K562 (cell line): ENCODE measurements around the gene CEP350. TPM values are rescaled to one million over a fixed set of nuclear protein-coding genes. Genes with fewer than 3 reads are reported as not detected.

Source experiments
- CBX1 ChIP-seq: sonication (generic); IDR thresholded peaks from 2 replicates; pipeline ENCODE4 v1.6.1; 2016; ENCODE audit warnings: antibody characterized with exemption, low read depth, mild to moderate bottlenecking
- DLX4 ChIP-seq: fragments of 250-450 bp; sonication (Bioruptor Pico); IDR thresholded peaks from 2 replicates; pipeline ENCODE4 v1.6.1; 2021; ENCODE audit warnings: mild to moderate bottlenecking
- ESRRA ChIP-seq: fragments of 450-650 bp; IDR thresholded peaks from 2 replicates; pipeline ENCODE4 v1.6.1; 2014; ENCODE audit warnings: low read depth, mild to moderate bottlenecking, moderate library complexity, borderline replicate concordance
- HES1 ChIP-seq: fragments of 450-650 bp; IDR thresholded peaks from 2 replicates; pipeline ENCODE4 v1.6.1; 2016; ENCODE audit warnings: low read depth, mild to moderate bottlenecking, moderate library complexity
- HNRNPLL ChIP-seq: fragments of 200-400 bp; formaldehyde crosslinking; IDR thresholded peaks from 2 replicates; pipeline ENCODE4 v1.6.1; 2017; ENCODE audit warnings: low read length, low read depth, mild to moderate bottlenecking; ENCODE audit not compliant: poor library complexity, severe bottlenecking
- IRF9 ChIP-seq: fragments of 450-650 bp; IDR thresholded peaks from 2 replicates; pipeline ENCODE4 v1.6.1; 2016; ENCODE audit warnings: missing biosample characterization, missing genetic modification characterization
- KHSRP ChIP-seq: fragments of 450-650 bp; IDR thresholded peaks from 2 replicates; pipeline ENCODE4 v1.6.1; 2017
- MAFG ChIP-seq: fragments of 450-650 bp; conservative IDR thresholded peaks from 2 replicates; pipeline ENCODE4 v1.6.1; 2016; ENCODE audit warnings: missing genetic modification characterization, missing compliant biosample characterization
- MBD2 ChIP-seq: sonication (generic); IDR thresholded peaks from 2 replicates; pipeline ENCODE4 v1.6.1; 2016; ENCODE audit warnings: low read depth, borderline replicate concordance
- MED1 ChIP-seq: sonication (generic); formaldehyde crosslinking; IDR thresholded peaks from 2 replicates; pipeline ENCODE4 v1.8.1; 2023; ENCODE audit warnings: missing genetic modification reagents, borderline replicate concordance
- NFIC ChIP-seq: fragments of 450-650 bp; IDR thresholded peaks from 2 replicates; pipeline ENCODE4 v1.6.1; 2017; ENCODE audit warnings: mild to moderate bottlenecking, inconsistent platforms
- PKNOX1 ChIP-seq: fragments of 450-650 bp; IDR thresholded peaks from 2 replicates; pipeline ENCODE4 v1.6.1; 2016
- SMAD3 ChIP-seq: fragments of 450-650 bp; formaldehyde crosslinking; conservative IDR thresholded peaks from 2 replicates; pipeline ENCODE4 v1.4.0; 2020; ENCODE audit warnings: mild to moderate bottlenecking
- SREBF1 ChIP-seq: fragments of 150-350 bp; IDR thresholded peaks from 2 replicates; pipeline ENCODE4 v1.6.1; 2014; ENCODE audit warnings: antibody characterized with exemption, low read depth, low read length, borderline replicate concordance
- TCF7L2 ChIP-seq: fragments of 150-350 bp; IDR thresholded peaks from 2 replicates; pipeline ENCODE4 v1.6.1; 2016; ENCODE audit warnings: low read depth, mild to moderate bottlenecking, low read length, moderate library complexity
- TRIM24 ChIP-seq, 2 experiments: fragments of 450-650 bp; IDR thresholded peaks; 2 replicates each; pipeline ENCODE4 v1.6.1; 2016
- ZNF134 ChIP-seq: fragments of 250-450 bp; sonication (Bioruptor Pico); conservative IDR thresholded peaks from 2 replicates; pipeline ENCODE4 v1.4.0; 2020
- ZNF146 ChIP-seq: IDR thresholded peaks from one replicate; pipeline ENCODE4 v1.6.1; 2018; ENCODE audit warnings: missing compliant biosample characterization; ENCODE audit not compliant: unreplicated experiment
- ZNF274 ChIP-seq: IDR thresholded peaks from 2 replicates; pipeline ENCODE4 v1.6.1; 2011; ENCODE audit warnings: low read depth, mild to moderate bottlenecking, low read length, moderate library complexity, borderline replicate concordance
- ZNF778 ChIP-seq: fragments of 450-650 bp; formaldehyde crosslinking; IDR thresholded peaks from 2 replicates; pipeline ENCODE4 v1.4.0; 2020; ENCODE audit warnings: mild to moderate bottlenecking, moderate library complexity
- polyA plus RNA-seq, 8 experiments: library from polyadenylated mRNA; depleted of rRNA in 4 of 8; stranded (reverse) in 5 of 8; unstranded in 3 of 8; fragments of >200 nt; fragmentation: Nextera tagmentation in 2 of 8; fragmentation: Illumina TruSeq in 1 of 8; extraction: Ambion mirVana in 2 of 8; extraction: Trizol in 1 of 8; gene quantifications; 2 replicates each; pipeline versions ENCODE4 v1.2.1 to v1.2.3, GENCODE V29; 2011 to 2014; ENCODE audit warnings: inconsistent platforms in 1 of 8, missing spikeins in 1 of 8
- total RNA-seq, 7 experiments: library from RNA; depleted of rRNA in 6 of 7; stranded (reverse); fragments of >200 nt in 6 of 7; fragmentation: Illumina TruSeq in 2 of 7; extraction: Trizol in 2 of 7; gene quantifications; 2 replicates each; pipeline versions ENCODE4 v1.2.1 to v1.2.3, GENCODE V29; 2011 to 2021; ENCODE audit warnings: low replicate concordance in 1 of 7
- TF ChIP-seq, protein P1 (sequence below): sonication (generic); formaldehyde crosslinking; IDR thresholded peaks from 2 replicates; pipeline ENCODE4 v1.8.0; 2023; ENCODE audit warnings: missing genetic modification reagents, mild to moderate bottlenecking, borderline replicate concordance

CEP350 gene
- total and polyA plus RNA-seq, 9 of the 15 experiments (the other 6 are each of a cell fraction or from before 2014, with no cell fraction given) = 8.3 to 64.3 (median 28.0) TPM

DNA sequence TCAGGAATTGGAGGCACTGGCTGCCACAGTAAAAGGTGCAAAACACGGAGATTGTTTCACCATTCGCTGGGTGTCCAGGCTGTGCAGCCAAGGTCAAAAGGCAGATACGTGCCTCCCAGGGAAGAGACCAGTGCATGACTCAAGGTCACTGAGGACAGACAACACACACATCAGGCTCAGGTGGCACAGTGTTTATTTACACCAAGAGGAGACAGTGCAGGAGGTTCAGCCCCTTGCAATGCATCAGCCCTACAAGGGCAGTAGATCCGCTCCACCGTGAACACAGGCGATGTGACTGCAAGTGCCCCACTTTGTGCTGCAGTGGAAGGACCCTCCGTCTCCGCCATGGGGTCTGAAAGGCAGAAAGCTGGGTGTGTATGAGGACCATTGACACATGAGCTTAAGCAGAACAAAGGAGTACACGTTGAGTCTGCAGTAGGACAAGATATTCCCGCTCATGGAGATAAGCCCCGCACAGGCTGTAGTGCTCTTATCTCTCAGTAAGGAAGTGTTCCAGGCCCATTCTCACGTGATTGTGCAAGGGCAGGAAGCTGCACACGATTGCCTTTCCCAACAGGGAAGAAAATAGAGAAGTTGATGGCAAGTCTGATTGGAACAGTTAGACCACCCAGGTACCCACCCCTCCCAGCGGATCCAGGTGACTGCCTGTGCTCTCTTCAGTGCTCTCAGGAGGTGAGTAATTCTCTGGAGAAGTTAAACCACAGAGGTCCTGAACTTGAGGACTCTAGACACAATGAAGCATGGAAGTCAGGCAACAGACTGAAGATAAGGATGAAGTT is 162.6 kb downstream of the CEP350 start (continued):
- TF ChIP-seq, protein P1, sequence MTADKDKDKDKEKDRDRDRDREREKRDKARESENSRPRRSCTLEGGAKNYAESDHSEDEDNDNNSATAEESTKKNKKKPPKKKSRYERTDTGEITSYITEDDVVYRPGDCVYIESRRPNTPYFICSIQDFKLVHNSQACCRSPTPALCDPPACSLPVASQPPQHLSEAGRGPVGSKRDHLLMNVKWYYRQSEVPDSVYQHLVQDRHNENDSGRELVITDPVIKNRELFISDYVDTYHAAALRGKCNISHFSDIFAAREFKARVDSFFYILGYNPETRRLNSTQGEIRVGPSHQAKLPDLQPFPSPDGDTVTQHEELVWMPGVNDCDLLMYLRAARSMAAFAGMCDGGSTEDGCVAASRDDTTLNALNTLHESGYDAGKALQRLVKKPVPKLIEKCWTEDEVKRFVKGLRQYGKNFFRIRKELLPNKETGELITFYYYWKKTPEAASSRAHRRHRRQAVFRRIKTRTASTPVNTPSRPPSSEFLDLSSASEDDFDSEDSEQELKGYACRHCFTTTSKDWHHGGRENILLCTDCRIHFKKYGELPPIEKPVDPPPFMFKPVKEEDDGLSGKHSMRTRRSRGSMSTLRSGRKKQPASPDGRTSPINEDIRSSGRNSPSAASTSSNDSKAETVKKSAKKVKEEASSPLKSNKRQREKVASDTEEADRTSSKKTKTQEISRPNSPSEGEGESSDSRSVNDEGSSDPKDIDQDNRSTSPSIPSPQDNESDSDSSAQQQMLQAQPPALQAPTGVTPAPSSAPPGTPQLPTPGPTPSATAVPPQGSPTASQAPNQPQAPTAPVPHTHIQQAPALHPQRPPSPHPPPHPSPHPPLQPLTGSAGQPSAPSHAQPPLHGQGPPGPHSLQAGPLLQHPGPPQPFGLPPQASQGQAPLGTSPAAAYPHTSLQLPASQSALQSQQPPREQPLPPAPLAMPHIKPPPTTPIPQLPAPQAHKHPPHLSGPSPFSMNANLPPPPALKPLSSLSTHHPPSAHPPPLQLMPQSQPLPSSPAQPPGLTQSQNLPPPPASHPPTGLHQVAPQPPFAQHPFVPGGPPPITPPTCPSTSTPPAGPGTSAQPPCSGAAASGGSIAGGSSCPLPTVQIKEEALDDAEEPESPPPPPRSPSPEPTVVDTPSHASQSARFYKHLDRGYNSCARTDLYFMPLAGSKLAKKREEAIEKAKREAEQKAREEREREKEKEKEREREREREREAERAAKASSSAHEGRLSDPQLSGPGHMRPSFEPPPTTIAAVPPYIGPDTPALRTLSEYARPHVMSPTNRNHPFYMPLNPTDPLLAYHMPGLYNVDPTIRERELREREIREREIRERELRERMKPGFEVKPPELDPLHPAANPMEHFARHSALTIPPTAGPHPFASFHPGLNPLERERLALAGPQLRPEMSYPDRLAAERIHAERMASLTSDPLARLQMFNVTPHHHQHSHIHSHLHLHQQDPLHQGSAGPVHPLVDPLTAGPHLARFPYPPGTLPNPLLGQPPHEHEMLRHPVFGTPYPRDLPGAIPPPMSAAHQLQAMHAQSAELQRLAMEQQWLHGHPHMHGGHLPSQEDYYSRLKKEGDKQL = peak; percentile 38; the same call in 1 of the 2 replicates
- TF ChIP-seq CBX1 (no peak), ZNF274 (no peak), NFIC (no peak), DLX4 (CRISPR knock-in tag) (no peak), HES1 (peak; percentile 97), MAFG (tag) (no peak), ESRRA (peak; percentile 67), ZNF146 (no peak), MBD2 (no peak), TRIM24 (IDR thresholded peaks at IDR 0.05) (peak; percentile 76 to 79), SMAD3 (CRISPR knock-in tag) (no peak), KHSRP (no peak), SREBF1 (no peak), HNRNPLL (no peak), ZNF134 (no peak), ZNF778 (no peak), IRF9 (no peak), TCF7L2 (no peak), PKNOX1 (0 out of 2 replicates have a peak, but pooled peaks have one; percentile 14), MED1 (no peak)
